HL-60 (cell line): ENCODE data around the gene FTO.

Source experiments
- CTCF ChIP-seq: IDR thresholded peaks from one replicate; pipeline ENCODE4 v1.5.1; 2011; ENCODE audit warnings: low read length, control low read depth, inconsistent platforms; ENCODE audit not compliant: insufficient read depth
- SPI1 ChIP-seq: IDR thresholded peaks from 2 replicates; pipeline ENCODE4 v1.6.1; 2012; ENCODE audit warnings: low read depth, mild to moderate bottlenecking, borderline replicate concordance

- TF ChIP-seq CTCF (no peak), SPI1 (no peak)
Measured at GRCh38 chr16:54022362-54022761, 318.4 kb downstream of the FTO start.
